ENCODE measurements around the gene MTMR12. TPM values are rescaled to one million over a fixed set of nuclear protein-coding genes. Genes with fewer than 3 reads are reported as not detected.

The MTMR12 gene
- total RNA-seq: 21.7 and 23.7 TPM in 2 replicates

DNA sequence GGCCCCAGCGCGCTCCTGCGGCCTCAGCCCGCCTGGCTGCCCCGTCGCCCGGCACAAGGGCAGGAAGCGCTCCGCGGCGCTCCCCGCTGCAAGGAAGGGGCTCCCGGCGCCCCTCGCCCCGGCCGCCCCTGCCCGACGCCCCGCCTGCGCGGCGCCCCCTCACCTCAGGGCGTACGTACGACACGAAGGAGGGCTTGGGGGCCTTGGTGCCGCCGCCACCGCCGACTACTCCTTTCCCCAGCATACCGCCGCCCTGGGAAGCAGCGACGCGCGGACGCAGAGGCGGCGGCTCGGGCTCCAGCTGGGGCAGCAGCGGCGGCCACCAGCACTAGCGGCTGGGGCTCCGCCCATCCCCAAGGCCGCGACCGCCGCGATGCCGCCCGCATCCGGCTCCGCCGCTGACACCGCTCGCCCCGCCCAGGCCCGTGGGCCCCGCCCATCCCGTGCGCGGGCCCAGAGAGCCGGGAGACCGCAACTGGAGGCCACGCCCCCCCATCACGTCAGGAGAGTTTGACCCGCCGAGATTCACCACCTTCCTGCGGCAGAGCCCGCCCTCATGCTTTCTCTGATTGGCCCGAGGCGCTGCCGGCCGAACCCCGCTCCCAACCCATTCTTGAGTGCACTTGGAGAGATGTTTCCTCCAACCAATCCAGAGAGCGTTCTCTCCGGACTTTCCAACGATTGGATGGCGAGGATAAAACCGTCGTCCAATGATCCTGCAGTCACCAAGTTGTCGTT, at the start of gene MTMR12:
MTMR12 (minus strand) TSS at position 345 of the 738 bp plus-strand sequence; CDS start at position 244, 101 bp downstream.

Other genes starting within 250 kb of the MTMR12 start
- 81.0 and 87.6 TPM in 2 replicates for gene GOLPH3, start 138.6 kb downstream of the MTMR12 start, total RNA-seq
- gene ZFR, start 131.8 kb upstream of the MTMR12 start, total RNA-seq: 52.0 and 56.9 TPM in 2 replicates